Neural cell (in vitro differentiated cells): ENCODE results near the gene RHO.

Experiments
- EP300 ChIP-seq: fragments of 450-650 bp; conservative IDR thresholded peaks from 2 replicates; pipeline ENCODE4 v1.6.1; 2014; ENCODE audit warnings: antibody characterized with exemption, mild to moderate bottlenecking, moderate library complexity; ENCODE audit not compliant: poor library complexity, severe bottlenecking
- EZH2 ChIP-seq: fragments of 200-600, 300-800 bp; shearing (Covaris generic), sonication (generic); IDR thresholded peaks from 2 replicates; pipeline ENCODE4 v1.6.1; 2014; ENCODE audit warnings: antibody characterized with exemption, low read length, borderline replicate concordance, mild to moderate bottlenecking; ENCODE audit not compliant: insufficient read depth, poor library complexity, severe bottlenecking
- MXI1 ChIP-seq: fragments of 450-650 bp; conservative IDR thresholded peaks from 2 replicates; pipeline ENCODE4 v1.6.1; 2014; ENCODE audit warnings: antibody characterized with exemption, mild to moderate bottlenecking; ENCODE audit not compliant: poor library complexity, severe bottlenecking
- POLR2AphosphoS5 ChIP-seq: IDR thresholded peaks from 2 replicates; pipeline ENCODE4 v1.6.1; 2012
- RAD21 ChIP-seq: fragments of 450-650 bp; conservative IDR thresholded peaks from 2 replicates; pipeline ENCODE4 v1.6.1; 2014; ENCODE audit warnings: antibody characterized with exemption, mild to moderate bottlenecking, moderate library complexity
- TAF1 ChIP-seq: IDR thresholded peaks from 2 replicates; pipeline ENCODE4 v1.6.1; 2012; ENCODE audit warnings: low read depth
- TF ChIP-seq, protein P1 (sequence below): fragments of 450-650 bp; IDR thresholded peaks from 2 replicates; pipeline ENCODE4 v1.5.1; 2014; ENCODE audit warnings: antibody characterized with exemption, mild to moderate bottlenecking, moderate library complexity; ENCODE audit not compliant: poor library complexity, severe bottlenecking
- TF ChIP-seq, protein P2 (sequence below): IDR thresholded peaks from 2 replicates; pipeline ENCODE4 v1.6.1; 2012; ENCODE audit warnings: borderline replicate concordance

- TF ChIP-seq, protein P1, sequence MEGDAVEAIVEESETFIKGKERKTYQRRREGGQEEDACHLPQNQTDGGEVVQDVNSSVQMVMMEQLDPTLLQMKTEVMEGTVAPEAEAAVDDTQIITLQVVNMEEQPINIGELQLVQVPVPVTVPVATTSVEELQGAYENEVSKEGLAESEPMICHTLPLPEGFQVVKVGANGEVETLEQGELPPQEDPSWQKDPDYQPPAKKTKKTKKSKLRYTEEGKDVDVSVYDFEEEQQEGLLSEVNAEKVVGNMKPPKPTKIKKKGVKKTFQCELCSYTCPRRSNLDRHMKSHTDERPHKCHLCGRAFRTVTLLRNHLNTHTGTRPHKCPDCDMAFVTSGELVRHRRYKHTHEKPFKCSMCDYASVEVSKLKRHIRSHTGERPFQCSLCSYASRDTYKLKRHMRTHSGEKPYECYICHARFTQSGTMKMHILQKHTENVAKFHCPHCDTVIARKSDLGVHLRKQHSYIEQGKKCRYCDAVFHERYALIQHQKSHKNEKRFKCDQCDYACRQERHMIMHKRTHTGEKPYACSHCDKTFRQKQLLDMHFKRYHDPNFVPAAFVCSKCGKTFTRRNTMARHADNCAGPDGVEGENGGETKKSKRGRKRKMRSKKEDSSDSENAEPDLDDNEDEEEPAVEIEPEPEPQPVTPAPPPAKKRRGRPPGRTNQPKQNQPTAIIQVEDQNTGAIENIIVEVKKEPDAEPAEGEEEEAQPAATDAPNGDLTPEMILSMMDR: no peak
- TF ChIP-seq POLR2AphosphoS5 (no peak), EZH2 (no peak), MXI1 (no peak), TAF1 (no peak), RAD21 (no peak), EP300 (no peak)
- TF ChIP-seq, protein P2, sequence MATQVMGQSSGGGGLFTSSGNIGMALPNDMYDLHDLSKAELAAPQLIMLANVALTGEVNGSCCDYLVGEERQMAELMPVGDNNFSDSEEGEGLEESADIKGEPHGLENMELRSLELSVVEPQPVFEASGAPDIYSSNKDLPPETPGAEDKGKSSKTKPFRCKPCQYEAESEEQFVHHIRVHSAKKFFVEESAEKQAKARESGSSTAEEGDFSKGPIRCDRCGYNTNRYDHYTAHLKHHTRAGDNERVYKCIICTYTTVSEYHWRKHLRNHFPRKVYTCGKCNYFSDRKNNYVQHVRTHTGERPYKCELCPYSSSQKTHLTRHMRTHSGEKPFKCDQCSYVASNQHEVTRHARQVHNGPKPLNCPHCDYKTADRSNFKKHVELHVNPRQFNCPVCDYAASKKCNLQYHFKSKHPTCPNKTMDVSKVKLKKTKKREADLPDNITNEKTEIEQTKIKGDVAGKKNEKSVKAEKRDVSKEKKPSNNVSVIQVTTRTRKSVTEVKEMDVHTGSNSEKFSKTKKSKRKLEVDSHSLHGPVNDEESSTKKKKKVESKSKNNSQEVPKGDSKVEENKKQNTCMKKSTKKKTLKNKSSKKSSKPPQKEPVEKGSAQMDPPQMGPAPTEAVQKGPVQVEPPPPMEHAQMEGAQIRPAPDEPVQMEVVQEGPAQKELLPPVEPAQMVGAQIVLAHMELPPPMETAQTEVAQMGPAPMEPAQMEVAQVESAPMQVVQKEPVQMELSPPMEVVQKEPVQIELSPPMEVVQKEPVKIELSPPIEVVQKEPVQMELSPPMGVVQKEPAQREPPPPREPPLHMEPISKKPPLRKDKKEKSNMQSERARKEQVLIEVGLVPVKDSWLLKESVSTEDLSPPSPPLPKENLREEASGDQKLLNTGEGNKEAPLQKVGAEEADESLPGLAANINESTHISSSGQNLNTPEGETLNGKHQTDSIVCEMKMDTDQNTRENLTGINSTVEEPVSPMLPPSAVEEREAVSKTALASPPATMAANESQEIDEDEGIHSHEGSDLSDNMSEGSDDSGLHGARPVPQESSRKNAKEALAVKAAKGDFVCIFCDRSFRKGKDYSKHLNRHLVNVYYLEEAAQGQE: no peak
Observed at GRCh38 chr3:129530821-129531220, 2.4 kb downstream of the RHO start.
